CD4-positive, alpha-beta T cell (primary cell): ENCODE measurements around the gene SLC2A10. TPM values are rescaled to one million over a fixed set of nuclear protein-coding genes. Genes with fewer than 3 reads are reported as not detected.

Experiments used
- ATAC-seq: fragments of 200-7000 bp; cut with Tn5 transposase; one replicate; pipeline ENCODE4 v1.10.0; 2022; ENCODE audit warnings: mild to moderate bottlenecking; ENCODE audit not compliant: poor library complexity
- CTCF ChIA-PET: fragments of 350-600 bp; sonication (Branson Sonifier 250); formaldehyde crosslinking; loops from one replicate; lab custom pipeline; 2021; ENCODE audit warnings: antibody characterized with exemption, inconsistent platforms; lab: Charles Lee
- POLR2A ChIA-PET: fragments of 350-600 bp; sonication (Branson Sonifier 250); formaldehyde crosslinking; loops from one replicate; lab custom pipeline; 2021; ENCODE audit warnings: antibody characterized with exemption, inconsistent platforms; lab: Charles Lee
- DNase-seq, 14 experiments: peaks; one replicate each; pipeline ENCODE4 v3.0.0-alpha.2; 2013 to 2020; ENCODE audit warnings: mixed read lengths in 2 of 14
- H3K27ac ChIP-seq, 2 donors: one replicate each; pipeline versions ENCODE4 v1.5.1 to v1.7.0; 2013; ENCODE audit warnings: low read length in 2 of 2, low read depth in 1 of 2, mild to moderate bottlenecking in 1 of 2
- H3K27me3 ChIP-seq, 2 experiments: 1 replicate in 1 of 2; 2 replicates in 1 of 2; pipeline versions ENCODE4 v1.6.1 to v1.7.0; 2013; ENCODE audit warnings: low read length in 2 of 2, control low read depth in 1 of 2, mild to moderate bottlenecking in 1 of 2, moderate library complexity in 1 of 2; ENCODE audit not compliant: insufficient read depth in 2 of 2, control insufficient read depth in 1 of 2
- H3K36me3 ChIP-seq: one replicate; pipeline ENCODE4 v1.6.1; 2013; ENCODE audit warnings: low read length, control low read depth; ENCODE audit not compliant: insufficient read depth
- H3K4me1 ChIP-seq: one replicate; pipeline ENCODE4 v1.6.1; 2013; ENCODE audit warnings: low read length, control low read depth; ENCODE audit not compliant: insufficient read depth
- H3K4me3 ChIP-seq: one replicate; pipeline ENCODE4 v1.5.1; 2013; ENCODE audit warnings: mild to moderate bottlenecking, low read length, moderate library complexity
- H3K9me3 ChIP-seq, 2 experiments: 1 replicate in 1 of 2; 2 replicates in 1 of 2; pipeline versions ENCODE4 v1.6.1 to v1.7.0; 2013; ENCODE audit warnings: low read length in 2 of 2, mild to moderate bottlenecking in 2 of 2, control low read depth in 1 of 2, moderate library complexity in 1 of 2; ENCODE audit not compliant: control insufficient read depth in 1 of 2, insufficient read depth in 1 of 2
- H3K27ac Mint-ChIP-seq: one replicate; pipeline ENCODE4 v1.8.0; 2020; ENCODE audit warnings: mixed read lengths
- H3K27me3 Mint-ChIP-seq: one replicate; pipeline ENCODE4 v1.8.0; 2021; ENCODE audit warnings: mixed read lengths
- H3K36me3 Mint-ChIP-seq: one replicate; pipeline ENCODE4 v1.8.0; 2021; ENCODE audit warnings: low read depth, mixed read lengths
- H3K4me1 Mint-ChIP-seq: one replicate; pipeline ENCODE4 v1.8.0; 2021; ENCODE audit warnings: low read depth, mixed read lengths
- H3K4me3 Mint-ChIP-seq: one replicate; pipeline ENCODE4 v1.8.0; 2020; ENCODE audit warnings: mild to moderate bottlenecking, mixed read lengths
- H3K9me3 Mint-ChIP-seq: one replicate; pipeline ENCODE4 v1.8.0; 2020; ENCODE audit warnings: mixed read lengths
- CTCF ChIP-seq: fragments of 200-600 bp; IDR thresholded peaks from one replicate; pipeline ENCODE4 v1.8.0; 2022; ENCODE audit warnings: antibody characterized with exemption, mild to moderate bottlenecking
- intact Hi-C, 2 experiments: fragments of 100-400 bp; cut with DNase I in 1 of 2; cut with micrococcal nuclease in 1 of 2; formaldehyde crosslinking; loops; one replicate each; pipeline versions ENCODE4 v1.15.1 to v1.9.0; 2023 to 2025; cut with DNase I, micrococcal nuclease
- total RNA-seq, 174 experiments: library from RNA in 2 of 174; stranded (reverse) in 2 of 174; gene quantifications; one replicate each; pipeline ENCODE4 v1.2.3 and lab custom pipeline; 2021 to 2026

The SLC2A10 gene
- total RNA-seq, 2 experiments from 2014 or later, result not detected

DNA sequence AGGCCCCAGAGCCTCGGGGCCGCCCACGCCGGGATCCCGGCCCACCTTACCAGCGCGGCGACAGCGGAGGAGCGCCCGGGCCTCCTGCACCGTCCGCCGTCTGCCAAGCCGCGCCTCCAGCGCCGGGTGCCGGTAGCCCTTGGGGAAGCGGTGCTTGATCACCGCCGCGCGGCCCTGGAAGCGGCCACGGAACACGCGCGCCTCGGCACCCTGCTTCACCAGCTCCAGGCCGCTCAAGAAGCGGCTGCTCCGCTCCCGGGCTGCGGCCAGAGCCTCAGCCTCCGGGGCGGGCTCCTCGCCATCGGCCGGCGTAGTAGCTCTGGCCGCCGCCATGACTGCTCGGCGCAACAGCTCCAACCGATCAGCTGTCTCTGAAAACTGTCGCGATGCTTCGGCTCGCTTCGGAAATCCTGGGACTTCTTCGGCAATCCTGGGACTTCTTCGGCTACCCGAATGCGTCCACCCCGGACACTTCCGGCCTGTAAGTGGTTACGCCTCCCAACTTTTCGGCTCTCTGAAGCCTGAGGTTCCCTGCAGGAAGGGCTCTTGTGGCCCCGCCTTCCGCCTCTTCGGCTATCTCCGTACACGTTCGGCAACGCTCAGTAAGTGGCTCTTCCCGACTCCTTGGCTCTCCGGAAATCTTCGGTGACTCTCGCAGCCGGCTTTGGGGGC is 20.2 kb upstream of the SLC2A10 start, which contains the start of gene TP53RK:
TP53RK (minus strand) TSS at position 363 of the 672 bp plus-strand sequence; CDS start at position 333, 30 bp downstream.
- ATAC-seq (peak; percentile 97), DNase-seq (peak; percentile 86 to 98 (median 96))
- ChIA-PET POLR2A (interaction anchor here (0.8 to 2.7 kb wide), 6 partner anchors 9 to 751 kb away, joined by 3 to 7 read pairs (median 3); partner anchors contain the start of gene ELMO2), CTCF (interaction anchor here (0.8 kb wide), 1 partner anchor 1931 kb away, joined by 3 read pairs; no protein-coding TSS in a partner anchor)
- Histone ChIP-seq H3K4me3 (peak within 1 kb of the TSS; percentile 92), H3K9me3 (no peaks in the 10 kb centered on the region), H3K36me3 (peaks cover 25% of the 10 kb centered on the region), H3K27ac (peak within 1 kb of the TSS; percentile 68 to 75), H3K27me3 (no peaks in the 10 kb centered on the region), H3K4me1 (peaks cover 30% of the 10 kb centered on the region)
- Mint-ChIP-seq H3K36me3 (peaks cover 37% of the 10 kb centered on the region), H3K4me3 (peak within 1 kb of the TSS; percentile 99), H3K27ac (peak within 1 kb of the TSS; percentile 94), H3K9me3 (no peaks in the 10 kb centered on the region), H3K27me3 (no peaks in the 10 kb centered on the region), H3K4me1 (peaks cover 56% of the 10 kb centered on the region)
- intact Hi-C loops, result loop anchor here in 1 of 2 experiments (10.0 kb wide), 1 partner anchor 894 kb away; the partner anchor contains the start of genes DNTTIP1 and WFDC3
- peak; percentile 28 for TF ChIP-seq CTCF

DNA sequence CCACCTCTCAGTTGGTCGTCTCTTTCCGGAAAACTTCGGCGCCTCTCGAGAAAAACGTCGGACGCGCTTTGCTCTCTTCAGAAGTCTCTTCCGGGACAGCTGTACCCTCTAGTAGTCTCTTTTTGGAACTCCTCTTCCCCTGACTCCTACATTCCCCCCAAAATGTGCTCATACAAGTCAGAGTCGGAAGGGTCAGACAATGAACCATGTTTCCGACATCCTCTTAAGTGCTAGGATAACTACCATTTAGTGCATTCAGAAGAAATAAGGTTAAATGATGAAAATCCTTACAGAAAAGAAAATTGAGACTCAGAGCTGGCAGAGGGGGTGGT is 19.7 kb upstream of the SLC2A10 start:
- H3K9me3 Mint-ChIP-seq, result no peaks in the 10 kb centered on the region
- H3K4me3 Mint-ChIP-seq, result peak overlapping the region; percentile 99
- peak overlapping the region; percentile 94 for H3K27ac Mint-ChIP-seq
- H3K9me3 ChIP-seq, result no peaks in the 10 kb centered on the region
- peak overlapping the region in 1 of 2 donors; percentile 75 for H3K27ac ChIP-seq
- no peak for ATAC-seq
- no peak for TF ChIP-seq CTCF
- ChIA-PET POLR2A (interaction anchor here (0.6 to 2.7 kb wide), 6 partner anchors 10 to 326 kb away, joined by 3 to 7 read pairs (median 3); partner anchors contain the start of gene ELMO2), CTCF (interaction anchor here (0.8 kb wide), 1 partner anchor 1931 kb away, joined by 3 read pairs; no protein-coding TSS in a partner anchor)
- no peak for DNase-seq
- peaks cover 57% of the 10 kb centered on the region for H3K4me1 Mint-ChIP-seq
- peaks cover 32% of the 10 kb centered on the region for H3K36me3 Mint-ChIP-seq
- H3K27me3 ChIP-seq, result no peaks in the 10 kb centered on the region
- intact Hi-C loops, result loop anchor here in 1 of 2 experiments (10.0 kb wide), 1 partner anchor 895 kb away; the partner anchor contains the start of genes DNTTIP1 and WFDC3
- H3K27me3 Mint-ChIP-seq, result no peaks in the 10 kb centered on the region
- H3K36me3 ChIP-seq, result peaks cover 20% of the 10 kb centered on the region
- H3K4me1 ChIP-seq, result peaks cover 30% of the 10 kb centered on the region
- H3K4me3 ChIP-seq, result peak overlapping the region; percentile 92

DNA sequence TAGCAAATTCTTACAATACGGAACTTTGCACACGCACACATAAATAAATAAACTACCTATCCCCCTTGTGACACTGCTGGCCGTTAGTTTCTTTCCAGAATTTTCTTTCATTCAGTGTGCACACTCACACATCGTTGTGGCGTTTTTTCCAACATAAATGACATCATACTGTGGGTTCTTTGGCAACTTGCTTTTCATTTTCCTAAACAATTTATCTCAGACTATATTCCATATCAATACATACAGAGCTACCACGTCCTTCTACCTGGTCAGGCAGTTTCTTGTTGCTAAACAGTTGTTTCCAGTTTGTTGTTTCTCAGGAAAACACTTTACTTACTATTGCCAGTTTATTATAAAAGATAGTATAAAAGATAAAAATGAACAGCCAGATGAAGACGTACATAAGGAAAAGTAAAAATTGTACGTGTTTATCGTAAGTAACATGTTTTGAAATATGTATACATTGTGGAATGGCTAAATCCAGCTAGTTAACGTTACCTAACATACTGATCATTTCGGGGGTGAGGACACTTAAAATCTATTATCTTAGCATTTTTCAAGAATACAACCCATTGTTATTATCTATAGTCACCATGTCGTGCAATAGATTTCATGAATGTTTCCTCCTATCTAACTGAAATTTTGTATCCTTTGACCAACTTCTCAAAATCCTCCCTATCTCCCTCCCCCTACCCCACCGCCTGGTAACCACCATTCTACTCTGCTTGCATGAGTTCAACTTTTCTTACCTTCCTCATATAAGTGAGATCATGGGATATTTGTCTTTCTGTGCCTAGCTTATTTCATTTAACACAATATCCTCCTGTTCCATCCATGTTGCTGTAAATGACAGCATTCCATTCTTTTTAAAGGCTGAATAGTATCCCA is 19.0 kb upstream of the SLC2A10 start:
- no peak for TF ChIP-seq CTCF
- H3K4me1 Mint-ChIP-seq, result peaks cover 50% of the 10 kb centered on the region
- H3K36me3 ChIP-seq, result peaks cover 13% of the 10 kb centered on the region
- H3K4me3 Mint-ChIP-seq, result peak overlapping the region; percentile 99
- no peak overlapping the region for H3K27ac ChIP-seq
- DNase-seq (no peak), ATAC-seq (no peak)
- no peaks in the 10 kb centered on the region for H3K27me3 ChIP-seq
- H3K4me3 ChIP-seq, result no peak overlapping the region
- peaks cover 28% of the 10 kb centered on the region for H3K4me1 ChIP-seq
- H3K36me3 Mint-ChIP-seq, result peaks cover 26% of the 10 kb centered on the region
- H3K9me3 Mint-ChIP-seq, result no peaks in the 10 kb centered on the region
- CTCF ChIA-PET, result no interaction called here
- H3K27me3 Mint-ChIP-seq, result no peaks in the 10 kb centered on the region
- intact Hi-C loops, result no loop called here
- H3K9me3 ChIP-seq, result no peaks in the 10 kb centered on the region
- POLR2A ChIA-PET, result interaction anchor here (0.6 to 2.7 kb wide), 5 partner anchors 11 to 326 kb away, joined by 3 to 7 read pairs (median 3); partner anchors contain the start of gene ELMO2
- peak overlapping the region; percentile 94 for H3K27ac Mint-ChIP-seq
